NCI-H2196 treated with DMSO at 0.1 percent for 48 hours (cell line): ENCODE results near the gene GPC6.

Experiments used
- DNase-seq: peaks from one replicate; lab custom pipeline; 2025; ENCODE audit not compliant: unreplicated experiment; lab: John Stamatoyannopoulos, UW

GPC6 gene

GRCh38 chr13:94417294-94417693 is 1190.7 kb downstream of the GPC6 start:
- DNase-seq: no peak

GRCh38 chr13:94419304-94419924 is 1192.8 kb downstream of the GPC6 start:
- no peak for DNase-seq

GRCh38 chr13:94419925-94420305 is 1193.3 kb downstream of the GPC6 start:
- no peak for DNase-seq

- DNase-seq: no peak
Measured at GRCh38 chr13:94427313-94427953, 1200.8 kb downstream of the GPC6 start.

- no peak for DNase-seq
Measured at GRCh38 chr13:94431574-94431973, 1205.0 kb downstream of the GPC6 start.

- no peak for DNase-seq
Measured at GRCh38 chr13:94431987-94432386, 1205.4 kb downstream of the GPC6 start.

- no peak for DNase-seq
Measured at GRCh38 chr13:94433055-94433961, 1206.7 kb downstream of the GPC6 start.

- peak; percentile 6 for DNase-seq
Measured at GRCh38 chr13:94435604-94436226, 1209.1 kb downstream of the GPC6 start.

- DNase-seq: no peak
Measured at GRCh38 chr13:94444826-94445225, 1218.2 kb downstream of the GPC6 start.

- no peak for DNase-seq
Measured at GRCh38 chr13:94454334-94454733, 1227.7 kb downstream of the GPC6 start.

- DNase-seq: no peak
Measured at GRCh38 chr13:94454906-94455305, 1228.3 kb downstream of the GPC6 start.

GRCh38 chr13:94455414-94455813 is 1228.8 kb downstream of the GPC6 start:
- no peak for DNase-seq
